Mesenchymal stem cell (in vitro differentiated cells and primary cell): Measurements from ENCODE around the gene ZMYM3.

ENCODE experiments used
- DNase-seq: peaks from one replicate; pipeline ENCODE4 v3.0.0-alpha.2; 2013
- H2AFZ ChIP-seq: one replicate; pipeline ENCODE4 v1.6.1; 2013; ENCODE audit warnings: low read depth, mild to moderate bottlenecking, control low read depth, inconsistent platforms, low read length, moderate library complexity
- H2AK5ac ChIP-seq: 2 replicates; pipeline ENCODE4 v1.6.1; 2013; ENCODE audit warnings: low read length, moderate library complexity, mild to moderate bottlenecking, inconsistent platforms; ENCODE audit not compliant: severe bottlenecking
- H2BK120ac ChIP-seq: one replicate; pipeline ENCODE4 v1.6.1; 2013; ENCODE audit warnings: low read depth, mild to moderate bottlenecking, inconsistent platforms, low read length, moderate library complexity
- H2BK12ac ChIP-seq, 2 experiments: one replicate each; pipeline ENCODE4 v1.6.1; 2013; ENCODE audit warnings: inconsistent platforms in 2 of 2, low read length in 2 of 2, mild to moderate bottlenecking in 2 of 2, moderate library complexity in 2 of 2, control low read depth in 1 of 2
- H2BK15ac ChIP-seq: one replicate; pipeline ENCODE4 v1.6.1; 2013; ENCODE audit warnings: mild to moderate bottlenecking, low read depth, inconsistent platforms; ENCODE audit not compliant: poor library complexity, severe bottlenecking
- H2BK5ac ChIP-seq: 2 replicates; pipeline ENCODE4 v1.6.1; 2013; ENCODE audit warnings: low read depth, mild to moderate bottlenecking, low read length, control low read depth, inconsistent platforms; ENCODE audit not compliant: poor library complexity, severe bottlenecking
- H3K14ac ChIP-seq, 2 experiments: one replicate each; pipeline ENCODE4 v1.6.1; 2013; ENCODE audit warnings: inconsistent platforms in 2 of 2, low read length in 2 of 2, control low read depth in 1 of 2, mild to moderate bottlenecking in 1 of 2, moderate library complexity in 1 of 2
- H3K18ac ChIP-seq, 2 experiments: one replicate each; pipeline ENCODE4 v1.6.1; 2013; ENCODE audit warnings: inconsistent platforms in 2 of 2, low read length in 2 of 2, control low read depth in 1 of 2, low read depth in 1 of 2, mild to moderate bottlenecking in 1 of 2
- H3K23ac ChIP-seq, 2 experiments: one replicate each; pipeline ENCODE4 v1.6.1; 2013; ENCODE audit warnings: inconsistent platforms in 2 of 2, low read length in 2 of 2, mild to moderate bottlenecking in 2 of 2, moderate library complexity in 2 of 2, control low read depth in 1 of 2
- H3K27ac ChIP-seq: 2 replicates; pipeline ENCODE4 v1.5.1; 2013; ENCODE audit warnings: mild to moderate bottlenecking, moderate library complexity, low read length, control low read depth, inconsistent platforms; ENCODE audit not compliant: poor library complexity, severe bottlenecking
- H3K27me3 ChIP-seq, 2 experiments: 2 replicates each; pipeline versions ENCODE4 v1.6.1 to v1.7.0; 2013; ENCODE audit warnings: low read length in 2 of 2, mild to moderate bottlenecking in 2 of 2, moderate library complexity in 2 of 2, control low read depth in 1 of 2, inconsistent platforms in 1 of 2; ENCODE audit not compliant: control insufficient read depth in 1 of 2, insufficient read depth in 1 of 2
- H3K36me3 ChIP-seq, 2 experiments: 2 replicates each; pipeline versions ENCODE4 v1.6.1 to v1.7.0; 2013; ENCODE audit warnings: low read length in 2 of 2, control low read depth in 1 of 2, inconsistent platforms in 1 of 2, low read depth in 1 of 2, mild to moderate bottlenecking in 1 of 2; ENCODE audit not compliant: insufficient read depth in 2 of 2, control insufficient read depth in 1 of 2
- H3K4ac ChIP-seq, 2 experiments: one replicate each; pipeline ENCODE4 v1.6.1; 2013; ENCODE audit warnings: inconsistent platforms in 2 of 2, low read length in 2 of 2, mild to moderate bottlenecking in 2 of 2, moderate library complexity in 2 of 2, control low read depth in 1 of 2, low read depth in 1 of 2
- H3K4me1 ChIP-seq: 2 replicates; pipeline ENCODE4 v1.6.1; 2013; ENCODE audit warnings: low read depth, low read length, control low read depth; ENCODE audit not compliant: control insufficient read depth, insufficient read depth
- H3K4me2 ChIP-seq: 2 replicates; pipeline ENCODE4 v1.6.1; 2013; ENCODE audit warnings: low read length, mild to moderate bottlenecking, inconsistent platforms; ENCODE audit not compliant: poor library complexity, severe bottlenecking
- H3K4me3 ChIP-seq, 2 experiments: 2 replicates each; pipeline versions ENCODE4 v1.5.1 to v1.7.0; 2013; ENCODE audit warnings: low read length in 2 of 2, mild to moderate bottlenecking in 2 of 2, control low read depth in 1 of 2, low read depth in 1 of 2; ENCODE audit not compliant: insufficient read depth in 1 of 2
- H3K79me1 ChIP-seq: replicated peaks from 2 replicates; pipeline ENCODE4 v1.6.1; 2013; ENCODE audit warnings: mild to moderate bottlenecking, control low read depth, low read length, inconsistent platforms; ENCODE audit not compliant: poor library complexity, severe bottlenecking
- H3K9ac ChIP-seq: 2 replicates; pipeline ENCODE4 v1.7.0; 2013; ENCODE audit warnings: mild to moderate bottlenecking, low read length, moderate library complexity
- H3K9me3 ChIP-seq: 2 replicates; pipeline ENCODE4 v1.7.0; 2013; ENCODE audit warnings: mild to moderate bottlenecking, low read length; ENCODE audit not compliant: control insufficient read depth
- H4K8ac ChIP-seq: one replicate; pipeline ENCODE4 v1.6.1; 2013; ENCODE audit warnings: inconsistent platforms, mild to moderate bottlenecking, low read length, moderate library complexity
- H4K91ac ChIP-seq: one replicate; pipeline ENCODE4 v1.6.1; 2013; ENCODE audit warnings: mild to moderate bottlenecking, low read length, inconsistent platforms
- WGBS: methylation state at CpG from one replicate; pipeline ENCODE4 v1.1.7; 2013; ENCODE audit warnings: mixed read lengths; 5-methylcytosine and 5-hydroxymethylcytosine counted together

The ZMYM3 gene

GRCh38 chrX:71198066-71198465 lies 55.9 kb downstream of the ZMYM3 start:
- 90% methylated on average over 3 of the region's 3 CpGs for WGBS
- H4K91ac ChIP-seq: no peak overlapping the region
- H2BK5ac ChIP-seq: no peak overlapping the region
- no peak overlapping the region for H2BK15ac ChIP-seq
- H3K4me1 ChIP-seq: no peaks in the 10 kb centered on the region
- H2BK12ac ChIP-seq: no peak overlapping the region
- no peak overlapping the region for H3K9ac ChIP-seq
- H3K23ac ChIP-seq: no peak overlapping the region
- no peak overlapping the region for H3K4me3 ChIP-seq
- no peak overlapping the region for H3K14ac ChIP-seq
- no peaks in the 10 kb centered on the region for H3K36me3 ChIP-seq
- no peaks in the 10 kb centered on the region for H3K79me1 ChIP-seq
- no peak overlapping the region for H2AFZ ChIP-seq
- no peak for DNase-seq
- no peak overlapping the region for H3K4me2 ChIP-seq
- no peak overlapping the region for H3K18ac ChIP-seq
- H3K4ac ChIP-seq: no peak overlapping the region
- no peak overlapping the region for H2BK120ac ChIP-seq
- no peak overlapping the region for H3K27ac ChIP-seq
- H3K9me3 ChIP-seq: no peaks in the 10 kb centered on the region
- H4K8ac ChIP-seq: no peak overlapping the region
- H2AK5ac ChIP-seq: no peak overlapping the region
- H3K27me3 ChIP-seq: peaks cover 0 to 18% of the 10 kb centered on the region in 2 experiments

- H3K4ac ChIP-seq: no peak overlapping the region
- H3K23ac ChIP-seq: no peak overlapping the region
- no peak overlapping the region for H3K18ac ChIP-seq
- H3K27me3 ChIP-seq: peaks cover 0 to 16% of the 10 kb centered on the region in 2 experiments
- no peak overlapping the region for H3K4me3 ChIP-seq
- no peak overlapping the region for H2BK5ac ChIP-seq
- 57% methylated on average over 4 of the region's 4 CpGs for WGBS
- H3K9me3 ChIP-seq: no peaks in the 10 kb centered on the region
- H4K8ac ChIP-seq: no peak overlapping the region
- no peak overlapping the region for H2AK5ac ChIP-seq
- H4K91ac ChIP-seq: no peak overlapping the region
- DNase-seq: no peak
- H2AFZ ChIP-seq: no peak overlapping the region
- no peak overlapping the region for H3K27ac ChIP-seq
- no peaks in the 10 kb centered on the region for H3K36me3 ChIP-seq
- H2BK15ac ChIP-seq: no peak overlapping the region
- H3K9ac ChIP-seq: no peak overlapping the region
- no peak overlapping the region for H3K14ac ChIP-seq
- H3K4me1 ChIP-seq: no peaks in the 10 kb centered on the region
- no peaks in the 10 kb centered on the region for H3K79me1 ChIP-seq
- H2BK120ac ChIP-seq: no peak overlapping the region
- no peak overlapping the region for H3K4me2 ChIP-seq
- H2BK12ac ChIP-seq: no peak overlapping the region
Observed at GRCh38 chrX:71195964-71196649, 57.8 kb downstream of the ZMYM3 start.

GRCh38 chrX:71191248-71191647 lies 62.7 kb downstream of the ZMYM3 start:
- H3K23ac ChIP-seq: no peak overlapping the region

More at GRCh38 chrX:71191248-71191647, 62.7 kb downstream of the ZMYM3 start:
- no peak overlapping the region for H2BK120ac ChIP-seq
- H3K9me3 ChIP-seq: no peaks in the 10 kb centered on the region
- H3K14ac ChIP-seq: no peak overlapping the region
- H3K36me3 ChIP-seq: no peaks in the 10 kb centered on the region
- no peak overlapping the region for H2BK12ac ChIP-seq
- no peak overlapping the region for H3K18ac ChIP-seq
- DNase-seq: no peak
- H3K9ac ChIP-seq: no peak overlapping the region
- no peak overlapping the region for H3K27ac ChIP-seq
- H4K91ac ChIP-seq: no peak overlapping the region
- no peak overlapping the region for H2AK5ac ChIP-seq
- no peak overlapping the region for H2BK5ac ChIP-seq
- H3K4ac ChIP-seq: no peak overlapping the region
- no peaks in the 10 kb centered on the region for H3K4me1 ChIP-seq
- H2AFZ ChIP-seq: no peak overlapping the region
- H4K8ac ChIP-seq: no peak overlapping the region
- H3K4me3 ChIP-seq: no peak overlapping the region
- no peaks in the 10 kb centered on the region for H3K79me1 ChIP-seq
- H2BK15ac ChIP-seq: no peak overlapping the region
- no peak overlapping the region for H3K4me2 ChIP-seq
- H3K27me3 ChIP-seq: peaks cover 0 to 21% of the 10 kb centered on the region in 2 experiments
